H1 (cell line): Measurements from ENCODE around the gene CAPN10. TPM values are rescaled to one million over a fixed set of nuclear protein-coding genes. Genes with fewer than 3 reads are reported as not detected.

Experiments
- CTCF ChIA-PET: fragments of 300-600 bp; sonication (Branson Sonifier 250); formaldehyde crosslinking; loops from one replicate; lab custom pipeline; 2021; ENCODE audit not compliant: partially characterized antibody; lab: Charles Lee
- POLR2A ChIA-PET: fragments of 300-600 bp; sonication (Branson Sonifier 250); formaldehyde crosslinking; loops from one replicate; lab custom pipeline; 2021; ENCODE audit warnings: inconsistent platforms; ENCODE audit not compliant: partially characterized antibody; lab: Charles Lee
- DNase-seq, 2 experiments: peaks; one replicate each; pipeline versions ENCODE4 v3.0.0 to v3.0.0-alpha.2; 2010 to 2022; ENCODE audit warnings: low spot score in 2 of 2, low read depth in 1 of 2, mixed read lengths in 1 of 2
- FAIRE-seq: peaks from 2 replicates; lab custom pipeline; 2011; peaks lifted over from hg19 to GRCh38; lab: Jason Lieb, UNC
- H2AFZ ChIP-seq: 2 replicates; pipeline ENCODE4 v1.8.1; 2012; ENCODE audit warnings: low read length, inconsistent platforms
- H2AK5ac ChIP-seq: 2 replicates; pipeline ENCODE4 v1.6.1; 2013; ENCODE audit warnings: low read depth, low read length
- H2BK120ac ChIP-seq: replicated peaks from 2 replicates; pipeline ENCODE3; 2013; ENCODE audit warnings: low read depth, low read length, inconsistent platforms
- H2BK12ac ChIP-seq: 2 replicates; pipeline ENCODE4 v1.6.1; 2013; ENCODE audit warnings: low read depth, low read length
- H2BK15ac ChIP-seq: 2 replicates; pipeline ENCODE4 v1.6.1; 2013; ENCODE audit warnings: low read length
- H2BK20ac ChIP-seq: 2 replicates; pipeline ENCODE4 v1.6.1; 2013; ENCODE audit warnings: low read length
- H2BK5ac ChIP-seq: 2 replicates; pipeline ENCODE4 v1.6.1; 2013; ENCODE audit warnings: low read depth, low read length
- H3K14ac ChIP-seq: 2 replicates; pipeline ENCODE4 v1.6.1; 2013; ENCODE audit warnings: inconsistent platforms; ENCODE audit not compliant: insufficient read length
- H3K18ac ChIP-seq: 2 replicates; pipeline ENCODE4 v1.6.1; 2013; ENCODE audit warnings: low read length; ENCODE audit errors: extremely low read depth
- H3K23ac ChIP-seq: 2 replicates; pipeline ENCODE4 v1.6.1; 2013; ENCODE audit warnings: inconsistent platforms; ENCODE audit not compliant: insufficient read length
- H3K23me2 ChIP-seq: 2 replicates; pipeline ENCODE4 v1.6.1; 2013; ENCODE audit warnings: low read depth, low read length
- H3K27ac ChIP-seq: 2 replicates; pipeline ENCODE4 v1.6.1; 2011; ENCODE audit warnings: low read depth, low read length, inconsistent platforms
- H3K27me3 ChIP-seq, 4 experiments: replicated peaks in 1 of 4; 1 replicate in 1 of 4; 2 replicates in 3 of 4; pipeline versions ENCODE4 v1.6.1 to v1.8.1; 2011 to 2013; ENCODE audit warnings: low read length in 3 of 4, mild to moderate bottlenecking in 3 of 4, inconsistent platforms in 2 of 4, mixed read lengths in 2 of 4, moderate library complexity in 1 of 4; ENCODE audit not compliant: control insufficient read depth in 3 of 4, insufficient read depth in 3 of 4; ENCODE audit errors: extremely low read depth in 1 of 4
- H3K36me3 ChIP-seq, 4 experiments: 2 replicates each; pipeline versions ENCODE4 v1.6.1 to v1.8.1; 2011 to 2013; ENCODE audit warnings: mild to moderate bottlenecking in 4 of 4, low read length in 3 of 4, moderate library complexity in 2 of 4, control low read depth in 1 of 4, inconsistent platforms in 1 of 4; ENCODE audit not compliant: insufficient read depth in 4 of 4, control insufficient read depth in 2 of 4
- H3K4ac ChIP-seq: replicated peaks from 2 replicates; pipeline ENCODE3; 2013; ENCODE audit warnings: low read length, low read depth, mixed read lengths, inconsistent platforms; ENCODE audit not compliant: insufficient read length
- H3K4me1 ChIP-seq, 4 experiments: replicated peaks in 1 of 4; 1 replicate in 1 of 4; 2 replicates in 3 of 4; pipeline versions ENCODE4 v1.6.1 to v1.8.1; 2011 to 2013; ENCODE audit warnings: low read length in 3 of 4, inconsistent platforms in 2 of 4, mixed read lengths in 1 of 4; ENCODE audit not compliant: insufficient read depth in 4 of 4, control insufficient read depth in 3 of 4
- H3K4me2 ChIP-seq, 2 experiments: 2 replicates each; pipeline versions ENCODE4 v1.6.1 to v1.8.1; 2011 to 2013; ENCODE audit warnings: low read depth in 2 of 2, low read length in 2 of 2, control low read depth in 1 of 2, inconsistent platforms in 1 of 2, mild to moderate bottlenecking in 1 of 2; ENCODE audit not compliant: insufficient read depth in 1 of 2
- H3K4me3 ChIP-seq, 4 experiments: fragments of 200-600, 300-600 bp in 1 of 4; sonication (generic), shearing (Covaris generic), sonication (Bioruptor Twin) in 1 of 4; 2 replicates each; pipeline versions ENCODE4 v1.5.1 to v1.8.1; 2011 to 2016; ENCODE audit warnings: low read length in 4 of 4, low read depth in 3 of 4, control low read depth in 2 of 4, inconsistent platforms in 2 of 4, mild to moderate bottlenecking in 2 of 4, mixed read lengths in 1 of 4, moderate library complexity in 1 of 4; ENCODE audit not compliant: insufficient read depth in 2 of 4; ENCODE audit errors: extremely low read depth in 1 of 4
- H3K56ac ChIP-seq: replicated peaks from 2 replicates; pipeline ENCODE3; 2013; ENCODE audit warnings: low read depth, mild to moderate bottlenecking, mixed read lengths, low read length, inconsistent platforms; ENCODE audit not compliant: insufficient read length
- H3K79me1 ChIP-seq: 2 replicates; pipeline ENCODE4 v1.6.1; 2013; ENCODE audit warnings: low read depth, low read length, control low read depth
- H3K79me2 ChIP-seq, 2 experiments: 2 replicates each; pipeline versions ENCODE4 v1.6.1 to v1.8.1; 2012 to 2013; ENCODE audit warnings: low read length in 2 of 2, mild to moderate bottlenecking in 2 of 2, inconsistent platforms in 1 of 2; ENCODE audit not compliant: insufficient read depth in 2 of 2, control insufficient read depth in 1 of 2
- H3K9ac ChIP-seq, 4 experiments: replicated peaks in 1 of 4; 1 replicate in 1 of 4; 2 replicates in 3 of 4; pipeline versions ENCODE4 v1.6.1 to v1.8.1; 2011 to 2013; ENCODE audit warnings: low read depth in 3 of 4, low read length in 3 of 4, control low read depth in 2 of 4, mild to moderate bottlenecking in 2 of 4, moderate library complexity in 2 of 4, inconsistent platforms in 1 of 4; ENCODE audit errors: extremely low read depth in 1 of 4
- H3K9me3 ChIP-seq, 2 experiments: 2 replicates each; pipeline versions ENCODE4 v1.6.1 to v1.8.1; 2012 to 2013; ENCODE audit warnings: mild to moderate bottlenecking in 2 of 2, moderate library complexity in 2 of 2, control low read depth in 1 of 2, inconsistent platforms in 1 of 2, low read depth in 1 of 2, low read length in 1 of 2, mixed read lengths in 1 of 2; ENCODE audit not compliant: insufficient read depth in 2 of 2
- H4K20me1 ChIP-seq, 2 experiments: replicated peaks in 1 of 2; 2 replicates each; pipeline versions ENCODE3 to v1.8.1; 2011 to 2013; ENCODE audit warnings: inconsistent platforms in 2 of 2, low read length in 2 of 2, mild to moderate bottlenecking in 1 of 2; ENCODE audit not compliant: insufficient read depth in 2 of 2, control insufficient read depth in 1 of 2
- H4K5ac ChIP-seq: 2 replicates; pipeline ENCODE4 v1.6.1; 2013; ENCODE audit warnings: low read length, low read depth, mixed read lengths, inconsistent platforms; ENCODE audit not compliant: insufficient read length
- H4K8ac ChIP-seq: 2 replicates; pipeline ENCODE4 v1.8.0; 2013; ENCODE audit warnings: mild to moderate bottlenecking, moderate library complexity, low read length, inconsistent platforms; ENCODE audit not compliant: insufficient read depth; ENCODE audit errors: extremely low read depth
- H4K91ac ChIP-seq: replicated peaks from 2 replicates; pipeline ENCODE3; 2013; ENCODE audit warnings: low read length, mixed read lengths, inconsistent platforms; ENCODE audit not compliant: insufficient read length
- EZH2 ChIP-seq: fragments of 200-600 bp; sonication (generic); IDR thresholded peaks from 2 replicates; pipeline ENCODE4 v1.7.1; 2012; ENCODE audit warnings: low read depth, mild to moderate bottlenecking, moderate library complexity, low read length, inconsistent platforms; ENCODE audit not compliant: severe bottlenecking
- GABPA ChIP-seq: IDR thresholded peaks from 2 replicates; pipeline ENCODE4 v1.6.1; 2011; ENCODE audit warnings: mild to moderate bottlenecking, low read length, moderate library complexity, borderline replicate concordance; ENCODE audit not compliant: insufficient read depth
- HDAC2 ChIP-seq, 2 experiments: fragments of 300-600 bp in 1 of 2; sonication (generic) in 1 of 2; IDR thresholded peaks; 2 replicates each; pipeline ENCODE4 v1.6.1; 2011 to 2012; ENCODE audit warnings: low read depth in 2 of 2, low read length in 2 of 2, mild to moderate bottlenecking in 2 of 2, moderate library complexity in 2 of 2, borderline replicate concordance in 1 of 2, inconsistent platforms in 1 of 2
- PHF8 ChIP-seq: fragments of 200-600 bp; sonication (generic); conservative IDR thresholded peaks from 2 replicates; pipeline ENCODE4 v1.7.1; 2012; ENCODE audit warnings: low read depth, mild to moderate bottlenecking, inconsistent platforms, low read length, moderate library complexity
- SIN3A ChIP-seq, 2 experiments: IDR thresholded peaks in 1 of 2; conservative IDR thresholded peaks in 1 of 2; 2 replicates each; pipeline ENCODE4 v1.6.1; 2011 to 2012; ENCODE audit warnings: low read length in 2 of 2, improper control_type of control experiment in 1 of 2, low read depth in 1 of 2, mild to moderate bottlenecking in 1 of 2
- WGBS, 2 experiments: shearing (Covaris generic) in 1 of 2; methylation state at CpG; one replicate each; pipeline versions ENCODE4 v1.1.6 to v1.1.7; 2013 to 2015; ENCODE audit warnings: low lambda C conversion rate in 2 of 2, mixed read lengths in 2 of 2, inconsistent platforms in 1 of 2, low coverage in 1 of 2, missing lambda C conversion rate in 1 of 2; ENCODE audit not compliant: insufficient replicate concordance in 2 of 2, insufficient coverage in 1 of 2, insufficient read length in 1 of 2; ENCODE audit errors: extremely low coverage in 1 of 2, missing lambda C conversion rate in 1 of 2; 5-methylcytosine and 5-hydroxymethylcytosine counted together
- polyA plus RNA-seq, 7 experiments: library from polyadenylated mRNA; depleted of rRNA in 3 of 7; stranded (reverse) in 5 of 7; unstranded in 2 of 7; fragments of >200 nt in 5 of 7; fragments of 200-250 nt in 2 of 7; gene quantifications; 1 replicate in 5 of 7; 2 replicates in 1 of 7; 4 replicates in 1 of 7; pipeline versions ENCODE4 v1.2.1 to v1.2.3, GENCODE V29; 2011 to 2013; ENCODE audit warnings: missing spikeins in 2 of 7, mixed read lengths in 2 of 7
- total RNA-seq: library from RNA; stranded (reverse); fragmentation: NEBNext Ultra II Directional; extraction: Animal tissue kit (Norgen Biotek cat#: 25700); gene quantifications from 2 replicates; pipeline ENCODE4 v1.2.1, GENCODE V29; 2021

CAPN10 gene
- total and polyA plus RNA-seq, 2 of the 8 experiments (the other 6 are each of a cell fraction or from before 2014, with no cell fraction given), result 30.7 to 39.8 TPM

DNA sequence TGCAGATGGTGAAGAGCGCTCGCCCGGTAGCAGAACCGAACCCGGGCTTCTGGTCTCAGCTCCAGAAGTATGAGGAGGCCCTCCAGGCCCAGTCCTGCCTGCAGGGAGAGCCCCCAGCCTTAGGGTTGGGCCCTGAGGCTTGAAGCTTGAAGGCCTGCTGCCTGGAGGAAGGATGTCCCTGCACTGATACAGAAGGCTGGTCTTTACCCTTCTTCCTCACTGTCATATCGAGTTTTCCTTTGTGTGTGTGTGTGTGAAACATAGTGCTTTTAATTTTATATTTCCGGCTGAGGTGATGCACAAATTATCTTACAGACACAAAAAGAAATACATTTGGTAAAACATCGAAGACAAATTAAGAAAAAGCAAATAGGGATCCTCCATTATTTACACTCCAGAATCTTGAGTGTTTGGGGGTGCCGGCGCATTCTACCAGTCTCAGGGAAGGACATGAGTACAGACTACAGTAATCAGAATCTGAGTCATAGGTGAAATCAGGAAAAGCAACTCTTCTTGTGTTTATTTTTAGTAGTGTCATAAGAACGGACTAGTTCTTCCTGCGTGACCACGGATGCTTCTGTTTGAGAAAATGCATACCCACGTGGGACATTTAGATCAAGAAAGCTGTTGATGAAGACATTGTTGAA lies 25.1 kb upstream of the CAPN10 start:
- no peak overlapping the region for H3K56ac ChIP-seq
- H3K79me2 ChIP-seq, result no peaks in the 10 kb centered on the region
- no peak overlapping the region; the same call in 1 of the 2 replicates for H3K18ac ChIP-seq
- H3K4me3 ChIP-seq, result peak overlapping the region; percentile 44 to 88 (median 63)
- TF ChIP-seq SIN3A (conservative IDR thresholded peaks at IDR 0.05 in 1 of 2, IDR thresholded peaks at IDR 0.05 in 1 of 2; ENCODE audit: low read depth in 1 of 2, low read length in 2 of 2) (no peak), PHF8 (no peak), EZH2 (no peak), HDAC2 (IDR thresholded peaks at IDR 0.05; ENCODE audit: borderline replicate concordance in 1 of 2, low read depth in 2 of 2, low read length in 2 of 2) (no peak), GABPA (no peak)
- TF ChIP-seq, all 59 proteins: peak for 0
- H3K36me3 ChIP-seq, result no peaks in the 10 kb centered on the region; a peak in 1 of 8 replicates
- DNase-seq, result peak in 1 of 2 experiments; percentile 29
- no peak overlapping the region for H4K5ac ChIP-seq
- peaks cover 3 to 31% (median 22%) of the 10 kb centered on the region in 4 experiments for H3K27me3 ChIP-seq
- H2BK12ac ChIP-seq, result no peak overlapping the region
- no peaks in the 10 kb centered on the region for H3K9me3 ChIP-seq
- H3K4ac ChIP-seq, result no peak overlapping the region
- peak overlapping the region in 2 of 4 experiments; percentile 26 to 56; a peak in 4 of 7 replicates for H3K9ac ChIP-seq
- no peak overlapping the region for H2BK15ac ChIP-seq
- peak overlapping the region; percentile 88; the same call in 1 of the 2 replicates for H2AFZ ChIP-seq
- no peak overlapping the region for H3K27ac ChIP-seq
- H4K8ac ChIP-seq, result no peak overlapping the region
- no peak overlapping the region for H3K14ac ChIP-seq
- POLR2A ChIA-PET, result interaction anchor here (1.1 to 1.3 kb wide), 4 partner anchors 11 to 25 kb away, joined by 3 to 6 read pairs (median 3); partner anchors contain the start of gene CAPN10
- no peak overlapping the region for H3K23ac ChIP-seq
- FAIRE-seq, result no peak
- H3K4me1 ChIP-seq, result peaks cover 0 to 25% (median 18%) of the 10 kb centered on the region in 4 experiments; a peak in 6 of 7 replicates
- CTCF ChIA-PET, result interaction anchor here (0.7 to 1.3 kb wide), 3 partner anchors 25 to 61 kb away, joined by 3 to 5 read pairs (median 3); partner anchors contain the start of gene CAPN10
- whole genome bisulfite sequencing, 2 experiments, result 47% methylated on average over 14 of the region's 14 CpGs; no CpG with 5 or more reads in 1 of the 2 experiments
- H4K20me1 ChIP-seq, result peaks cover 0 to 4% of the 10 kb centered on the region in 2 experiments
- no peak overlapping the region for H2BK5ac ChIP-seq
- H3K23me2 ChIP-seq, result peaks cover 6% of the 10 kb centered on the region; the same call in 1 of the 2 replicates
- H2BK120ac ChIP-seq, result no peak overlapping the region
- H2BK20ac ChIP-seq, result no peak overlapping the region
- H3K79me1 ChIP-seq, result no peaks in the 10 kb centered on the region
- peak overlapping the region; percentile 62 for H4K91ac ChIP-seq
- peak overlapping the region; percentile 82 to 84 for H3K4me2 ChIP-seq
- H2AK5ac ChIP-seq, result no peak overlapping the region
